HEK293T (cell line): ENCODE results near the gene SH2D5.

Experiments
- CTCF ChIA-PET: fragments of 350-600 bp; formaldehyde crosslinking; extraction: SDS; loops from one replicate; lab custom pipeline; 2021; ENCODE audit warnings: antibody characterized with exemption, inconsistent platforms; lab: Yijun Ruan, JAX
- POLR2A ChIA-PET: fragments of 350-600 bp; formaldehyde crosslinking; extraction: SDS; loops from one replicate; lab custom pipeline; 2020; ENCODE audit warnings: antibody characterized with exemption, inconsistent platforms; lab: Yijun Ruan, JAX
- DNase-seq: peaks from one replicate; pipeline ENCODE4 v3.0.0; 2012; ENCODE audit warnings: mixed read lengths; ENCODE audit errors: extremely low spot score
- ARNT ChIP-seq: fragments of 450-650 bp; IDR thresholded peaks from 2 replicates; pipeline ENCODE4 v1.6.1; 2017; ENCODE audit warnings: mild to moderate bottlenecking
- BHLHE40 ChIP-seq: fragments of 450-650 bp; IDR thresholded peaks from 2 replicates; pipeline ENCODE4 v1.6.1; 2016; ENCODE audit warnings: mild to moderate bottlenecking, moderate library complexity, borderline replicate concordance
- CTBP1 ChIP-seq: fragments of 450-650 bp; IDR thresholded peaks from 2 replicates; pipeline ENCODE4 v1.6.1; 2016; ENCODE audit warnings: borderline replicate concordance
- ELF4 ChIP-seq: fragments of 450-650 bp; IDR thresholded peaks from 2 replicates; pipeline ENCODE4 v1.6.1; 2017; ENCODE audit warnings: antibody characterized with exemption
- FOXA1 ChIP-seq: fragments of 450-650 bp; IDR thresholded peaks from 2 replicates; pipeline ENCODE4 v1.6.1; 2016; ENCODE audit warnings: mild to moderate bottlenecking
- FOXK2 ChIP-seq: fragments of 450-650 bp; IDR thresholded peaks from 2 replicates; pipeline ENCODE4 v1.6.1; 2016; ENCODE audit warnings: mild to moderate bottlenecking
- FOXM1 ChIP-seq: fragments of 450-650 bp; IDR thresholded peaks from 2 replicates; pipeline ENCODE4 v1.6.1; 2017; ENCODE audit warnings: mild to moderate bottlenecking, borderline replicate concordance
- HDGF ChIP-seq: fragments of 450-650 bp; IDR thresholded peaks from 2 replicates; pipeline ENCODE4 v1.6.1; 2017; ENCODE audit warnings: antibody characterized with exemption, borderline replicate concordance
- L3MBTL2 ChIP-seq: fragments of 450-650 bp; conservative IDR thresholded peaks from 2 replicates; pipeline ENCODE4 v1.6.1; 2016; ENCODE audit warnings: mild to moderate bottlenecking
- LEF1 ChIP-seq: fragments of 450-650 bp; IDR thresholded peaks from 2 replicates; pipeline ENCODE4 v1.6.1; 2017; ENCODE audit warnings: mild to moderate bottlenecking, borderline replicate concordance
- NFRKB ChIP-seq: fragments of 450-650 bp; IDR thresholded peaks from 2 replicates; pipeline ENCODE4 v1.6.1; 2016; ENCODE audit warnings: mild to moderate bottlenecking, moderate library complexity
- SP1 ChIP-seq: fragments of 450-650 bp; IDR thresholded peaks from 2 replicates; pipeline ENCODE4 v1.6.1; 2017
- SUZ12 ChIP-seq: fragments of 450-650 bp; IDR thresholded peaks from 2 replicates; pipeline ENCODE4 v1.6.1; 2016; ENCODE audit warnings: mild to moderate bottlenecking
- TARDBP ChIP-seq: fragments of 450-650 bp; IDR thresholded peaks from 2 replicates; pipeline ENCODE4 v1.6.1; 2016
- ZNF384 ChIP-seq: fragments of 450-650 bp; IDR thresholded peaks from 2 replicates; pipeline ENCODE4 v1.6.1; 2016
- TF ChIP-seq, protein P1 (sequence below): fragments of 450-650 bp; IDR thresholded peaks from 2 replicates; pipeline ENCODE4 v1.6.1; 2016

Gene SH2D5

DNA sequence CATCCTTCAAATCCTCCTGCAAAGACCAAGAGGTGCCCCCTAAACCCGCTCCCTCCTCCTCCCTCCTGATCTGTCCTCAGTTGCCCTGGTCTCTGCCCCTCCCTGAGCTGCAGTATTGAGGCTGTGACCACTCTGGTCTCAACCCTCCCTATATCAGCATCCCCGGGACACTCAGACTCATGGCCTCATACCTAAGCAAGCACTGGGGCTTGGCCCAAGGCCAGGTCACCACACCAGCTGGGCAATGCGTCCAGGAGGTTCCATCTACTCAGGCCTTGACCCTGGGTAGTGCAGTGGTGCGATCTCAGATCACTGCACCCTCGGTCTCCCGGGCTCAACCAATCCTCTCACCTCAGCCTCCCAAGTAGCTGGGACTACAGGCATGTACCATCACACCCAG lies 24.4 kb downstream of the SH2D5 start:
- CTCF ChIA-PET, result interaction anchor here (0.6 to 1.1 kb wide), 2 partner anchors 11 to 492 kb away, joined by 3 to 5 read pairs; no protein-coding TSS in a partner anchor
- DNase-seq, result no peak
- POLR2A ChIA-PET, result interaction anchor here (1.0 kb wide), 1 partner anchor 78 kb away, joined by 3 read pairs; no protein-coding TSS in a partner anchor
- TF ChIP-seq NFRKB (no peak), SP1 (no peak), ZNF384 (no peak), ARNT (no peak), CTBP1 (no peak), FOXK2 (no peak), BHLHE40 (no peak), ELF4 (no peak), FOXA1 (no peak), FOXM1 (no peak), LEF1 (no peak), HDGF (no peak), L3MBTL2 (no peak), SUZ12 (no peak), TARDBP (no peak)
- TF ChIP-seq, protein P1, sequence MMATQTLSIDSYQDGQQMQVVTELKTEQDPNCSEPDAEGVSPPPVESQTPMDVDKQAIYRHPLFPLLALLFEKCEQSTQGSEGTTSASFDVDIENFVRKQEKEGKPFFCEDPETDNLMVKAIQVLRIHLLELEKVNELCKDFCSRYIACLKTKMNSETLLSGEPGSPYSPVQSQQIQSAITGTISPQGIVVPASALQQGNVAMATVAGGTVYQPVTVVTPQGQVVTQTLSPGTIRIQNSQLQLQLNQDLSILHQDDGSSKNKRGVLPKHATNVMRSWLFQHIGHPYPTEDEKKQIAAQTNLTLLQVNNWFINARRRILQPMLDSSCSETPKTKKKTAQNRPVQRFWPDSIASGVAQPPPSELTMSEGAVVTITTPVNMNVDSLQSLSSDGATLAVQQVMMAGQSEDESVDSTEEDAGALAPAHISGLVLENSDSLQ, result no peak

DNA sequence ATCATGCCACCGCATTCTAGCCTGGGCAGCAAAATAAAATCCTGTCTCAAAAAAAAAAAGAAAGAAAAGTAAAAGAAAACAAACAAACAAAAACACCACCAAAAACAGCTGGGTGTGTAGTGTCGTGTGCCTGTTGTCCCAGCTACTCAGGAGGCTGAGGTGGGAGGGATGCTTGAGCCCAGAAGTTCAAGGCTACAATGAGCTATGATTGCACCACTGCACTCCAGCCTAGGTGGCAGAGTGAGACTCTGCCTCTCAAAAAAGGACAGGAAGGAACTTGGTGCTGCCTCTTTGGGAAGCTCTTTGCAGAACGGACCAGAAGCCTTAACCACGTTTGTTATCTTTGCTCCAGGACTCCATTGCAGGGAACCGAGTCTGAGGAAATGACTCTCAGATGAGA lies 25.7 kb downstream of the SH2D5 start:
- CTCF ChIA-PET, result interaction anchor here (0.6 to 2.7 kb wide), 2 partner anchors 10 to 61 kb away, joined by 3 to 11 read pairs; no protein-coding TSS in a partner anchor
- TF ChIP-seq ARNT, result no peak
- TF ChIP-seq CTBP1, result no peak
- no peak for DNase-seq
- POLR2A ChIA-PET, result interaction anchor here (0.9 kb wide), 1 partner anchor 11 kb away, joined by 3 read pairs; the partner anchor contains the start of gene KIF17

DNA sequence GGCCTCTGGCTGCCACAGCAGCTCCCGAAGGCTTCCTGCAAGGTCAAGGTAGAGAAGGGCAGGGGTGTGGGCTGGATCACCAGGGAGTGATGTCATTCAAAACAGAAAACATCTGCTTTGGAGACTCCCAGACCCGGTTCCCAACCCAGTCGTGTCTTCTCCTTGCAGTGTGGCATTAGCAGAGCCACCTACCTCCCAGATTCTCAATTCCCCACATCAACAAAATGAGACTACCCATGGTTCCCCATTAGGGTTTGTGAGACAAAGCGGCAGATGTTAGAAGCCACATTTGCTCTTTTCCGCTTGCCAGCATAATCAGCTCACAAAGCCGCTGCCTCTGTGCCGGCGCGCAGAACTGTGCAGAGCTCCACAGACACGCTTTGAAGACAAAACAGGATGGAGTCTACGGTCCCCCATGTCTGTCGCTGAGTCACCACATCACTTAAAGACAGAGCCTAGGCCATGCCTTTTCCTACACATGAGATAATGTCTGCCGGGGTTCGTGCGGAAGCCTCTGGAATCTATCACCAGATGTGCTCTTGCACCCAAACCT lies 27.2 kb downstream of the SH2D5 start:
- TF ChIP-seq ELF4 (no peak), L3MBTL2 (no peak), FOXK2 (no peak), SUZ12 (no peak), CTBP1 (no peak), FOXM1 (no peak), HDGF (no peak), ARNT (no peak), FOXA1 (no peak), SP1 (no peak), TARDBP (no peak), LEF1 (no peak), NFRKB (no peak), BHLHE40 (no peak), ZNF384 (no peak)
- TF ChIP-seq, protein P1, result no peak
- no peak for DNase-seq
- ChIA-PET POLR2A (no interaction called here), CTCF (interaction anchor here (2.7 kb wide), 1 partner anchor 8 kb away, joined by 11 read pairs; no protein-coding TSS in a partner anchor)

DNA sequence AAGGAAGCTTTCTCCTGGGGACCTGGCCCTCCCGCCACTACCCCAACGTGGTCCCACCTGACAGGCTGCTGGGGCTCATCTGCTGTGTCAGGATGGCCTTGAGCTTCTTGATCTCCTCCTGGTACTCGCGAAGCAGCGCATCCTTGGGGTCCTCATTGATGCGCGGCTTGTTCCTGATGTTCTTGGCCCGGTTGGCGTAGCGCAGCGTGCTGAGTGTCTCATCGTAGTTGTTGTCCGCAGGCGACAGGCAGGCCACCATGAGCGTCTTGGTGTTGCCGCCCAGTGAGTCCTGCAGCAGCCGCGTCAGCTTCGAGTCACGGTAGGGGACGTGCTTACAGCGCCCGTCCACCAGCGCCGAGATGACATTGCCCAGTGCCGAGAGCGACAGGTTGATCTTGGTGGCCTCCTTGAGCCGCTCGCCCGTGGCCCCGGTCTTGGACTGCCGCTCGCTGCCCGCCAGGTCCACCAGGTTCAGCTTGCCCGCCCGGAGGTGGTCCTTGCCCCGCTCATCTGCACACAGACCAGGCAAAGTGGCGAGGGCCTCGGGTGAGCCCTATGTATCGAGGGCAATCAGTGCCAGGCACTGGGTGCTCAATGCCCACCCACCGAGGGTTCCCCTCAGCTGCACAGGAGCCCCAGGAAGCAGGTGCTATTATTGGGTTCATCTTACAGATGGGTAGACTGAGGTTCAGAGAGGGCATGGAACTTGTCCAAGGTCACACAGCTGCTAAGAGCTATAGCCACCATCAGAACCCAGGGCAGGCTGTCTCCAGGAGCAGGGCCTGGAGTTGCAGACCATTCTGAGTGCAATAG lies 27.9 kb downstream of the SH2D5 start:
- CTCF ChIA-PET, result interaction anchor here (2.7 kb wide), 1 partner anchor 8 kb away, joined by 11 read pairs; no protein-coding TSS in a partner anchor
- no peak for TF ChIP-seq CTBP1
- TF ChIP-seq ZNF384, result no peak
- TF ChIP-seq ARNT, result no peak
- TF ChIP-seq FOXK2, result no peak
- no peak for TF ChIP-seq BHLHE40
- TF ChIP-seq LEF1, result no peak
- TF ChIP-seq, protein P1, result no peak
- TF ChIP-seq FOXM1, result no peak
- TF ChIP-seq NFRKB, result no peak
- no peak for TF ChIP-seq L3MBTL2
- no peak for TF ChIP-seq SUZ12
- TF ChIP-seq HDGF, result no peak
- no peak for TF ChIP-seq SP1
- TF ChIP-seq TARDBP, result no peak
- no peak for TF ChIP-seq FOXA1
- TF ChIP-seq ELF4, result no peak
- DNase-seq, result no peak
- POLR2A ChIA-PET, result no interaction called here

DNA sequence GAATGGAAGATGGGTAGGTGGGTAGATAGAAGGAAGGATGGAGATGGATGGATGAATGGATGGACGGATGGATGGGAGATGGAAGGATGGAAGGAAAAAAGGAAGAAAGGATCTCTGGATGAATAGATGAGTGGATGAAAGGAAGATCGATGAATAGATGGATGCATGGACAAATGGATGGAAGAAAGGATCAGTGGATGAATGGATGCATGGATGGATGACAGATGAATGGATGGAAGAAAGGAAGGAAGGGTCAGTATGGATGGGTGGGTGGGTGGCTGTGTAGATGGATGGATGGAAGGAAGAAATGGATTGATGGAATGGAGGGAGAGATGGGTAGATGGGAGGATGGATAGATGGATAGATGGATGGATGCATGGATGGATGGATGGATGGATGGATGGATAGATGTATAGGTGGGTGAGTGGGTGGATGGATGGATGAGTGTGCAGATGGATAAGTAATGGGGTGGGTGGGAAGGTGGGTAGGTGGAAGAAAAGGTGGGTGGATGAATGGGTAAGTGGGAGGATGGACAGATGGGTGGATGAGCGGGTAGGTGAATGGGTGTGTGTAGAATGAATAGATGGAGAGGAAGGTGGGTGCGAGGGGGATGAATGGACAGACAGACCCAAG lies 29.3 kb downstream of the SH2D5 start:
- no peak for DNase-seq
- ChIA-PET POLR2A (no interaction called here), CTCF (no interaction called here)
- no peak for TF ChIP-seq TARDBP
- no peak for TF ChIP-seq SUZ12
- no peak for TF ChIP-seq CTBP1
- TF ChIP-seq BHLHE40, result no peak
- no peak for TF ChIP-seq NFRKB
- TF ChIP-seq ARNT, result no peak
- no peak for TF ChIP-seq HDGF
- no peak for TF ChIP-seq ELF4
- TF ChIP-seq FOXA1, result no peak
- TF ChIP-seq, protein P1, result no peak
